ENCODE data around the gene ARL8A. TPM values are rescaled to one million over a fixed set of nuclear protein-coding genes. Genes with fewer than 3 reads are reported as not detected.

The ARL8A gene
- total RNA-seq, 1 experiment from 2014 or later = 45.6 TPM

DNA sequence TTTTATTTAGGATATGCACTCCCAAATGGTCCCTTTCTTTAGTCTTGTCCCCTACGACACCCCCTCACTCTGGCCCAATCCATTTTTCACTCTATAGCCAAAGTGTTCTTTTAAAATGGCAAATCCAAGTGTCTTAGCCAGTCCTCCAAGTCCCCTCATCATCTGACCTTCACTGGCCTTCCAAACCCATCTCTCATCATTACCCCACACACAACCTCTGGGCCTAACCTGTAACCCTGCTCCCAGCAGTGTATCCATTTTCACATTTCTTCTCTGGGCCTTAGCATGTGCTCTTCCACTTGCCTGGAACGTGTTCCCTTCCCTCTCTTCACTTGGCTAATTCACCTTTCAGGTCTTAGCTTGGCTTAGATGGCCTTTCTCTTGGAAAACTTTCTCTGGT is 6.5 kb upstream of the ARL8A start (continued):
- no peak for TF ChIP-seq ZNF274 (IDR thresholded peaks at IDR 0.05; ENCODE audit: low read depth, low read length)
- TF ChIP-seq TCF7L2 (IDR thresholded peaks at IDR 0.05; ENCODE audit: borderline replicate concordance, extremely low read depth, insufficient read depth, insufficient read length) = no peak
- TF ChIP-seq POLR2AphosphoS5 (IDR thresholded peaks at IDR 0.05; ENCODE audit: low read depth, low read length) = no peak
- TF ChIP-seq JUND (IDR thresholded peaks at IDR 0.05) = no peak
- TF ChIP-seq FOSL1 (IDR thresholded peaks at IDR 0.05; ENCODE audit: low read depth) = no peak

DNA sequence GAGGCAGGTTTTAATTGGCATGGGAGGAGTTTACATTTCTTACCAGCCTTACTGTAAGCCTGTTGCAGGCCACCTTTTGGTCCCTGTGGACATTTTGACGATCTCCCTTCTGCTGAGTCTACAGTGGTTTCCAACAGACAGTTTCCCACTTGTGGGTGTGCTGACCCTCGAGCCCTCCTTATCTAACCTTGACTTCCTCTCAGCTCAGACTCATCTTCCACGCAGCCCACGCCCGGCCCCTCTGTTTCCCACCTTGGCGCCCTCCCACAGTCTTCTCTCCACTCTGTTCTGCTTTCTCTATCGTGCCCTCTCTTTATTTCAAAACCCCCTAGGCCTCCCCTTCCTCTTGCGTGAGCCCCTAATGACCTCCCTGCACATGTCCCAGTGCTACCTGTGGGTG is 6.1 kb upstream of the ARL8A start:
- no peaks in the 10 kb centered on the region for H3K27me3 ChIP-seq (ENCODE audit: insufficient read depth, low read length)
- no peak for DNase-seq (ENCODE audit: low read depth, low spot score)
- H3K4me3 ChIP-seq (replicated peaks in 1 of 2; ENCODE audit: low read depth in 1 of 2, low read length in 2 of 2) = no peak overlapping the region
- no peaks in the 10 kb centered on the region for H3K79me2 ChIP-seq (ENCODE audit: insufficient read depth, low read length)
- no peaks in the 10 kb centered on the region for H3K9me2 ChIP-seq (ENCODE audit: insufficient read depth)
- no peak overlapping the region for H3K4me2 ChIP-seq (ENCODE audit: low read length)
- no peak overlapping the region for H3K9ac ChIP-seq (ENCODE audit: low read length)
- no peak for ATAC-seq
- H4K20me1 ChIP-seq (ENCODE audit: insufficient read depth) = no peaks in the 10 kb centered on the region
- no peak overlapping the region for H3K27ac ChIP-seq (ENCODE audit: low read depth, low read length)
- ChIA-PET RAD21 (ENCODE audit: low non-redundant PET in 1 of 2, low total read pairs in 2 of 2, uncharacterized antibody in 2 of 2, unreplicated experiment in 2 of 2) (no interaction called here), POLR2A (no interaction called here), CTCF (no interaction called here)
- peaks cover 10 to 15% of the 10 kb centered on the region in 2 experiments; a peak in 3 of 4 replicates for H3K4me1 ChIP-seq (ENCODE audit: control insufficient read depth in 1 of 2, insufficient read depth in 2 of 2, low read length in 2 of 2)
- intact Hi-C loops (cut with micrococcal nuclease) = no loop called here
- no TSS peak for BruUV-seq (replicated peaks)
- no peaks in the 10 kb centered on the region for H3K9me3 ChIP-seq (ENCODE audit: control insufficient read depth in 1 of 2, insufficient read depth in 1 of 2, low read depth in 1 of 2, low read length in 2 of 2)
- no peak for TF ChIP-seq CBX3 (IDR thresholded peaks at IDR 0.05; ENCODE audit: low read depth)
- no peak for TF ChIP-seq TCF7L2 (IDR thresholded peaks at IDR 0.05; ENCODE audit: borderline replicate concordance, extremely low read depth, insufficient read depth, insufficient read length)
- no peak for TF ChIP-seq EZH2phosphoT487 (IDR thresholded peaks at IDR 0.05; ENCODE audit: borderline replicate concordance)
- no peak for TF ChIP-seq SP1 (IDR thresholded peaks at IDR 0.05; ENCODE audit: low read depth)
- TF ChIP-seq RAD21 (IDR thresholded peaks at IDR 0.05; ENCODE audit: low read depth) = no peak
- TF ChIP-seq POLR2A (IDR thresholded peaks at IDR 0.05; ENCODE audit: borderline replicate concordance, extremely low read depth, insufficient read depth, insufficient read length) = no peak
- no peak for TF ChIP-seq YY1 (IDR thresholded peaks at IDR 0.05; ENCODE audit: extremely low read depth, insufficient replicate concordance, low read depth, low read length)
- no peak for TF ChIP-seq ZNF274 (IDR thresholded peaks at IDR 0.05; ENCODE audit: low read depth, low read length)
- TF ChIP-seq ELF1 (IDR thresholded peaks at IDR 0.05; ENCODE audit: borderline replicate concordance, low read depth) = no peak
- TF ChIP-seq EZH2 (IDR thresholded peaks at IDR 0.05) = no peak
- no peak for TF ChIP-seq ZFX (IDR thresholded peaks at IDR 0.05)
- TF ChIP-seq, protein P1, sequence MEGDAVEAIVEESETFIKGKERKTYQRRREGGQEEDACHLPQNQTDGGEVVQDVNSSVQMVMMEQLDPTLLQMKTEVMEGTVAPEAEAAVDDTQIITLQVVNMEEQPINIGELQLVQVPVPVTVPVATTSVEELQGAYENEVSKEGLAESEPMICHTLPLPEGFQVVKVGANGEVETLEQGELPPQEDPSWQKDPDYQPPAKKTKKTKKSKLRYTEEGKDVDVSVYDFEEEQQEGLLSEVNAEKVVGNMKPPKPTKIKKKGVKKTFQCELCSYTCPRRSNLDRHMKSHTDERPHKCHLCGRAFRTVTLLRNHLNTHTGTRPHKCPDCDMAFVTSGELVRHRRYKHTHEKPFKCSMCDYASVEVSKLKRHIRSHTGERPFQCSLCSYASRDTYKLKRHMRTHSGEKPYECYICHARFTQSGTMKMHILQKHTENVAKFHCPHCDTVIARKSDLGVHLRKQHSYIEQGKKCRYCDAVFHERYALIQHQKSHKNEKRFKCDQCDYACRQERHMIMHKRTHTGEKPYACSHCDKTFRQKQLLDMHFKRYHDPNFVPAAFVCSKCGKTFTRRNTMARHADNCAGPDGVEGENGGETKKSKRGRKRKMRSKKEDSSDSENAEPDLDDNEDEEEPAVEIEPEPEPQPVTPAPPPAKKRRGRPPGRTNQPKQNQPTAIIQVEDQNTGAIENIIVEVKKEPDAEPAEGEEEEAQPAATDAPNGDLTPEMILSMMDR (IDR thresholded peaks at IDR 0.05 in 2 of 3, conservative IDR thresholded peaks at IDR 0.05 in 1 of 3; ENCODE audit: borderline replicate concordance in 1 of 3, insufficient read depth in 1 of 3, low read depth in 2 of 3, low read length in 2 of 3) = no peak
- TF ChIP-seq, protein P2, sequence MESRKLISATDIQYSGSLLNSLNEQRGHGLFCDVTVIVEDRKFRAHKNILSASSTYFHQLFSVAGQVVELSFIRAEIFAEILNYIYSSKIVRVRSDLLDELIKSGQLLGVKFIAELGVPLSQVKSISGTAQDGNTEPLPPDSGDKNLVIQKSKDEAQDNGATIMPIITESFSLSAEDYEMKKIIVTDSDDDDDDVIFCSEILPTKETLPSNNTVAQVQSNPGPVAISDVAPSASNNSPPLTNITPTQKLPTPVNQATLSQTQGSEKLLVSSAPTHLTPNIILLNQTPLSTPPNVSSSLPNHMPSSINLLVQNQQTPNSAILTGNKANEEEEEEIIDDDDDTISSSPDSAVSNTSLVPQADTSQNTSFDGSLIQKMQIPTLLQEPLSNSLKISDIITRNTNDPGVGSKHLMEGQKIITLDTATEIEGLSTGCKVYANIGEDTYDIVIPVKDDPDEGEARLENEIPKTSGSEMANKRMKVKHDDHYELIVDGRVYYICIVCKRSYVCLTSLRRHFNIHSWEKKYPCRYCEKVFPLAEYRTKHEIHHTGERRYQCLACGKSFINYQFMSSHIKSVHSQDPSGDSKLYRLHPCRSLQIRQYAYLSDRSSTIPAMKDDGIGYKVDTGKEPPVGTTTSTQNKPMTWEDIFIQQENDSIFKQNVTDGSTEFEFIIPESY (IDR thresholded peaks at IDR 0.05; ENCODE audit: extremely low read depth, insufficient replicate concordance, low read length) = no peak
- no peak for TF ChIP-seq POLR2AphosphoS5 (IDR thresholded peaks at IDR 0.05; ENCODE audit: low read depth, low read length)
- TF ChIP-seq JUND (IDR thresholded peaks at IDR 0.05) = no peak
- no peak for TF ChIP-seq SIN3A (IDR thresholded peaks at IDR 0.05; ENCODE audit: low read depth)
- H2AFZ ChIP-seq (ENCODE audit: low read depth, low read length, poor library complexity, severe bottlenecking) = no peak overlapping the region
- no peaks in the 10 kb centered on the region for H3K36me3 ChIP-seq (ENCODE audit: control insufficient read depth in 1 of 2, insufficient read depth in 2 of 2, low read length in 2 of 2)
